ENCODE measurements around the gene PIERCE2. TPM values are rescaled to one million over a fixed set of nuclear protein-coding genes. Genes with fewer than 3 reads are reported as not detected.

PIERCE2 gene
- total and polyA plus RNA-seq, 2 experiments from 2014 or later: 0.23 to 1.5 TPM

GRCh38 chr15:55362641-55363040, 45.7 kb upstream of the PIERCE2 start:
- Histone ChIP-seq H3K4me2 (no peak overlapping the region), H3K4me1 (ENCODE audit: insufficient read depth) (no peaks in the 10 kb centered on the region), H3K27ac (no peak overlapping the region), H3K9me3 (ENCODE audit: low read depth) (no peaks in the 10 kb centered on the region), H3K27me3 (no peaks in the 10 kb centered on the region), H3K36me3 (replicated peaks; ENCODE audit: insufficient read depth, low read depth) (no peaks in the 10 kb centered on the region), H4K20me1 (ENCODE audit: insufficient read depth, poor library complexity, severe bottlenecking) (no peaks in the 10 kb centered on the region), H3K4me3 (no peak overlapping the region), H3K9me2 (replicated peaks; ENCODE audit: insufficient read depth) (no peaks in the 10 kb centered on the region), H2AFZ (no peak overlapping the region), H3K79me2 (no peaks in the 10 kb centered on the region)
- DNase-seq (ENCODE audit: low spot score): no peak
- no peak for TF ChIP-seq CTCF (IDR thresholded peaks at IDR 0.05; ENCODE audit: poor library complexity)
- TF ChIP-seq EZH2phosphoT487 (IDR thresholded peaks at IDR 0.05; ENCODE audit: low read depth, severe bottlenecking, unreplicated experiment): no peak
- TF ChIP-seq EZH2 (IDR thresholded peaks at IDR 0.05; ENCODE audit: borderline replicate concordance): no peak
- WGBS (ENCODE audit: low lambda C conversion rate, missing lambda C conversion rate): 94% methylated on average over 2 of the region's 2 CpGs

- Histone ChIP-seq H3K9me3 (ENCODE audit: low read depth) (no peaks in the 10 kb centered on the region), H2AFZ (no peak overlapping the region), H3K36me3 (replicated peaks; ENCODE audit: insufficient read depth, low read depth) (no peaks in the 10 kb centered on the region), H3K79me2 (no peaks in the 10 kb centered on the region), H3K4me1 (ENCODE audit: insufficient read depth) (no peaks in the 10 kb centered on the region), H3K27me3 (no peaks in the 10 kb centered on the region), H3K4me3 (no peak overlapping the region), H4K20me1 (ENCODE audit: insufficient read depth, poor library complexity, severe bottlenecking) (no peaks in the 10 kb centered on the region), H3K27ac (no peak overlapping the region), H3K9me2 (replicated peaks; ENCODE audit: insufficient read depth) (no peaks in the 10 kb centered on the region), H3K4me2 (no peak overlapping the region)
- 95% methylated on average over 1 of the region's 1 CpG for WGBS (ENCODE audit: low lambda C conversion rate, missing lambda C conversion rate)
- TF ChIP-seq EZH2phosphoT487 (IDR thresholded peaks at IDR 0.05; ENCODE audit: low read depth, severe bottlenecking, unreplicated experiment) (no peak), CTCF (IDR thresholded peaks at IDR 0.05; ENCODE audit: poor library complexity) (no peak), EZH2 (IDR thresholded peaks at IDR 0.05; ENCODE audit: borderline replicate concordance) (no peak)
- no peak for DNase-seq (ENCODE audit: low spot score)
Observed at GRCh38 chr15:55366981-55367380, 41.3 kb upstream of the PIERCE2 start.

GRCh38 chr15:55372701-55373440, 35.4 kb upstream of the PIERCE2 start:
- H3K27ac ChIP-seq: no peak overlapping the region
- H3K4me3 ChIP-seq: no peak overlapping the region
- H2AFZ ChIP-seq: no peak overlapping the region
- DNase-seq (ENCODE audit: low spot score): no peak
- H3K9me3 ChIP-seq (ENCODE audit: low read depth): no peaks in the 10 kb centered on the region
- TF ChIP-seq EZH2phosphoT487 (IDR thresholded peaks at IDR 0.05; ENCODE audit: low read depth, severe bottlenecking, unreplicated experiment) (no peak), CTCF (IDR thresholded peaks at IDR 0.05; ENCODE audit: poor library complexity) (no peak), EZH2 (IDR thresholded peaks at IDR 0.05; ENCODE audit: borderline replicate concordance) (no peak)
- no peaks in the 10 kb centered on the region for H3K4me1 ChIP-seq (ENCODE audit: insufficient read depth)
- 71% methylated on average over 3 of the region's 3 CpGs for WGBS (ENCODE audit: low lambda C conversion rate, missing lambda C conversion rate)
- H4K20me1 ChIP-seq (ENCODE audit: insufficient read depth, poor library complexity, severe bottlenecking): no peaks in the 10 kb centered on the region
- no peaks in the 10 kb centered on the region for H3K79me2 ChIP-seq
- H3K27me3 ChIP-seq: no peaks in the 10 kb centered on the region
- no peaks in the 10 kb centered on the region for H3K36me3 ChIP-seq (replicated peaks; ENCODE audit: insufficient read depth, low read depth)
- H3K9me2 ChIP-seq (replicated peaks; ENCODE audit: insufficient read depth): no peaks in the 10 kb centered on the region
- H3K4me2 ChIP-seq: no peak overlapping the region
